H1 (cell line): ENCODE data around the gene SAT1. TPM values are rescaled to one million over a fixed set of nuclear protein-coding genes. Genes with fewer than 3 reads are reported as not detected.

ENCODE experiments used
- CTCF ChIA-PET: fragments of 300-600 bp; sonication (Branson Sonifier 250); formaldehyde crosslinking; loops from one replicate; lab custom pipeline; 2021; ENCODE audit not compliant: partially characterized antibody; lab: Charles Lee
- POLR2A ChIA-PET: fragments of 300-600 bp; sonication (Branson Sonifier 250); formaldehyde crosslinking; loops from one replicate; lab custom pipeline; 2021; ENCODE audit warnings: inconsistent platforms; ENCODE audit not compliant: partially characterized antibody; lab: Charles Lee
- DNase-seq, 2 experiments: peaks; one replicate each; pipeline versions ENCODE4 v3.0.0 to v3.0.0-alpha.2; 2010 to 2022; ENCODE audit warnings: low spot score in 2 of 2, low read depth in 1 of 2, mixed read lengths in 1 of 2
- FAIRE-seq: peaks from 2 replicates; lab custom pipeline; 2011; peaks lifted over from hg19 to GRCh38; lab: Jason Lieb, UNC
- H2AFZ ChIP-seq: 2 replicates; pipeline ENCODE4 v1.8.1; 2012; ENCODE audit warnings: low read length, inconsistent platforms
- H2AK5ac ChIP-seq: 2 replicates; pipeline ENCODE4 v1.6.1; 2013; ENCODE audit warnings: low read depth, low read length
- H2BK120ac ChIP-seq: replicated peaks from 2 replicates; pipeline ENCODE3; 2013; ENCODE audit warnings: low read depth, low read length, inconsistent platforms
- H2BK12ac ChIP-seq: 2 replicates; pipeline ENCODE4 v1.6.1; 2013; ENCODE audit warnings: low read depth, low read length
- H2BK15ac ChIP-seq: 2 replicates; pipeline ENCODE4 v1.6.1; 2013; ENCODE audit warnings: low read length
- H2BK20ac ChIP-seq: 2 replicates; pipeline ENCODE4 v1.6.1; 2013; ENCODE audit warnings: low read length
- H2BK5ac ChIP-seq: 2 replicates; pipeline ENCODE4 v1.6.1; 2013; ENCODE audit warnings: low read depth, low read length
- H3K14ac ChIP-seq: 2 replicates; pipeline ENCODE4 v1.6.1; 2013; ENCODE audit warnings: inconsistent platforms; ENCODE audit not compliant: insufficient read length
- H3K18ac ChIP-seq: 2 replicates; pipeline ENCODE4 v1.6.1; 2013; ENCODE audit warnings: low read length; ENCODE audit errors: extremely low read depth
- H3K23ac ChIP-seq: 2 replicates; pipeline ENCODE4 v1.6.1; 2013; ENCODE audit warnings: inconsistent platforms; ENCODE audit not compliant: insufficient read length
- H3K23me2 ChIP-seq: 2 replicates; pipeline ENCODE4 v1.6.1; 2013; ENCODE audit warnings: low read depth, low read length
- H3K27ac ChIP-seq: 2 replicates; pipeline ENCODE4 v1.6.1; 2011; ENCODE audit warnings: low read depth, low read length, inconsistent platforms
- H3K27me3 ChIP-seq, 4 experiments: replicated peaks in 1 of 4; 1 replicate in 1 of 4; 2 replicates in 3 of 4; pipeline versions ENCODE4 v1.6.1 to v1.8.1; 2011 to 2013; ENCODE audit warnings: low read length in 3 of 4, mild to moderate bottlenecking in 3 of 4, inconsistent platforms in 2 of 4, mixed read lengths in 2 of 4, moderate library complexity in 1 of 4; ENCODE audit not compliant: control insufficient read depth in 3 of 4, insufficient read depth in 3 of 4; ENCODE audit errors: extremely low read depth in 1 of 4
- H3K36me3 ChIP-seq, 4 experiments: 2 replicates each; pipeline versions ENCODE4 v1.6.1 to v1.8.1; 2011 to 2013; ENCODE audit warnings: mild to moderate bottlenecking in 4 of 4, low read length in 3 of 4, moderate library complexity in 2 of 4, control low read depth in 1 of 4, inconsistent platforms in 1 of 4; ENCODE audit not compliant: insufficient read depth in 4 of 4, control insufficient read depth in 2 of 4
- H3K4ac ChIP-seq: replicated peaks from 2 replicates; pipeline ENCODE3; 2013; ENCODE audit warnings: low read length, low read depth, mixed read lengths, inconsistent platforms; ENCODE audit not compliant: insufficient read length
- H3K4me1 ChIP-seq, 4 experiments: replicated peaks in 1 of 4; 1 replicate in 1 of 4; 2 replicates in 3 of 4; pipeline versions ENCODE4 v1.6.1 to v1.8.1; 2011 to 2013; ENCODE audit warnings: low read length in 3 of 4, inconsistent platforms in 2 of 4, mixed read lengths in 1 of 4; ENCODE audit not compliant: insufficient read depth in 4 of 4, control insufficient read depth in 3 of 4
- H3K4me2 ChIP-seq, 2 experiments: 2 replicates each; pipeline versions ENCODE4 v1.6.1 to v1.8.1; 2011 to 2013; ENCODE audit warnings: low read depth in 2 of 2, low read length in 2 of 2, control low read depth in 1 of 2, inconsistent platforms in 1 of 2, mild to moderate bottlenecking in 1 of 2; ENCODE audit not compliant: insufficient read depth in 1 of 2
- H3K4me3 ChIP-seq, 4 experiments: fragments of 200-600, 300-600 bp in 1 of 4; sonication (generic), shearing (Covaris generic), sonication (Bioruptor Twin) in 1 of 4; 2 replicates each; pipeline versions ENCODE4 v1.5.1 to v1.8.1; 2011 to 2016; ENCODE audit warnings: low read length in 4 of 4, low read depth in 3 of 4, control low read depth in 2 of 4, inconsistent platforms in 2 of 4, mild to moderate bottlenecking in 2 of 4, mixed read lengths in 1 of 4, moderate library complexity in 1 of 4; ENCODE audit not compliant: insufficient read depth in 2 of 4; ENCODE audit errors: extremely low read depth in 1 of 4
- H3K56ac ChIP-seq: replicated peaks from 2 replicates; pipeline ENCODE3; 2013; ENCODE audit warnings: low read depth, mild to moderate bottlenecking, mixed read lengths, low read length, inconsistent platforms; ENCODE audit not compliant: insufficient read length
- H3K79me1 ChIP-seq: 2 replicates; pipeline ENCODE4 v1.6.1; 2013; ENCODE audit warnings: low read depth, low read length, control low read depth
- H3K79me2 ChIP-seq, 2 experiments: 2 replicates each; pipeline versions ENCODE4 v1.6.1 to v1.8.1; 2012 to 2013; ENCODE audit warnings: low read length in 2 of 2, mild to moderate bottlenecking in 2 of 2, inconsistent platforms in 1 of 2; ENCODE audit not compliant: insufficient read depth in 2 of 2, control insufficient read depth in 1 of 2
- H3K9ac ChIP-seq, 4 experiments: replicated peaks in 1 of 4; 1 replicate in 1 of 4; 2 replicates in 3 of 4; pipeline versions ENCODE4 v1.6.1 to v1.8.1; 2011 to 2013; ENCODE audit warnings: low read depth in 3 of 4, low read length in 3 of 4, control low read depth in 2 of 4, mild to moderate bottlenecking in 2 of 4, moderate library complexity in 2 of 4, inconsistent platforms in 1 of 4; ENCODE audit errors: extremely low read depth in 1 of 4
- H3K9me3 ChIP-seq, 2 experiments: 2 replicates each; pipeline versions ENCODE4 v1.6.1 to v1.8.1; 2012 to 2013; ENCODE audit warnings: mild to moderate bottlenecking in 2 of 2, moderate library complexity in 2 of 2, control low read depth in 1 of 2, inconsistent platforms in 1 of 2, low read depth in 1 of 2, low read length in 1 of 2, mixed read lengths in 1 of 2; ENCODE audit not compliant: insufficient read depth in 2 of 2
- H4K20me1 ChIP-seq, 2 experiments: replicated peaks in 1 of 2; 2 replicates each; pipeline versions ENCODE3 to v1.8.1; 2011 to 2013; ENCODE audit warnings: inconsistent platforms in 2 of 2, low read length in 2 of 2, mild to moderate bottlenecking in 1 of 2; ENCODE audit not compliant: insufficient read depth in 2 of 2, control insufficient read depth in 1 of 2
- H4K5ac ChIP-seq: 2 replicates; pipeline ENCODE4 v1.6.1; 2013; ENCODE audit warnings: low read length, low read depth, mixed read lengths, inconsistent platforms; ENCODE audit not compliant: insufficient read length
- H4K8ac ChIP-seq: 2 replicates; pipeline ENCODE4 v1.8.0; 2013; ENCODE audit warnings: mild to moderate bottlenecking, moderate library complexity, low read length, inconsistent platforms; ENCODE audit not compliant: insufficient read depth; ENCODE audit errors: extremely low read depth
- H4K91ac ChIP-seq: replicated peaks from 2 replicates; pipeline ENCODE3; 2013; ENCODE audit warnings: low read length, mixed read lengths, inconsistent platforms; ENCODE audit not compliant: insufficient read length
- ATF2 ChIP-seq: IDR thresholded peaks from 2 replicates; pipeline ENCODE4 v1.6.1; 2012; ENCODE audit warnings: low read length, inconsistent platforms
- SP2 ChIP-seq: IDR thresholded peaks from 2 replicates; pipeline ENCODE4 v1.6.1; 2012; ENCODE audit warnings: mild to moderate bottlenecking, low read length, inconsistent platforms
- WGBS, 2 experiments: shearing (Covaris generic) in 1 of 2; methylation state at CpG; one replicate each; pipeline versions ENCODE4 v1.1.6 to v1.1.7; 2013 to 2015; ENCODE audit warnings: low lambda C conversion rate in 2 of 2, mixed read lengths in 2 of 2, inconsistent platforms in 1 of 2, low coverage in 1 of 2, missing lambda C conversion rate in 1 of 2; ENCODE audit not compliant: insufficient replicate concordance in 2 of 2, insufficient coverage in 1 of 2, insufficient read length in 1 of 2; ENCODE audit errors: extremely low coverage in 1 of 2, missing lambda C conversion rate in 1 of 2; 5-methylcytosine and 5-hydroxymethylcytosine counted together
- polyA plus RNA-seq, 7 experiments: library from polyadenylated mRNA; depleted of rRNA in 3 of 7; stranded (reverse) in 5 of 7; unstranded in 2 of 7; fragments of >200 nt in 5 of 7; fragments of 200-250 nt in 2 of 7; gene quantifications; 1 replicate in 5 of 7; 2 replicates in 1 of 7; 4 replicates in 1 of 7; pipeline versions ENCODE4 v1.2.1 to v1.2.3, GENCODE V29; 2011 to 2013; ENCODE audit warnings: missing spikeins in 2 of 7, mixed read lengths in 2 of 7
- total RNA-seq: library from RNA; stranded (reverse); fragmentation: NEBNext Ultra II Directional; extraction: Animal tissue kit (Norgen Biotek cat#: 25700); gene quantifications from 2 replicates; pipeline ENCODE4 v1.2.1, GENCODE V29; 2021

Gene SAT1
- total and polyA plus RNA-seq, 2 of the 8 experiments (the other 6 are each of a cell fraction or from before 2014, with no cell fraction given) = 29.2 to 36.8 TPM

GRCh38 chrX:23821847-23822246 lies 38.9 kb downstream of the SAT1 start:
- CTCF ChIA-PET = interaction anchor here (1.1 kb wide), 1 partner anchor 16 kb away, joined by 4 read pairs; no protein-coding TSS in a partner anchor
- no peak overlapping the region for H4K8ac ChIP-seq
- no peak overlapping the region for H2BK5ac ChIP-seq

More at GRCh38 chrX:23821847-23822246, 38.9 kb downstream of the SAT1 start:
- no peak overlapping the region for H4K5ac ChIP-seq
- H2BK12ac ChIP-seq = no peak overlapping the region
- POLR2A ChIA-PET = interaction anchor here (1.5 kb wide), 1 partner anchor 39 kb away, joined by 4 read pairs; the partner anchor contains the start of gene SAT1
- H3K4me2 ChIP-seq = no peak overlapping the region
- H2BK20ac ChIP-seq = no peak overlapping the region
- DNase-seq = no peak
- no peaks in the 10 kb centered on the region for H3K79me2 ChIP-seq
- no peaks in the 10 kb centered on the region for H3K79me1 ChIP-seq
- no peak overlapping the region for H3K4ac ChIP-seq
- H2BK15ac ChIP-seq = no peak overlapping the region
- FAIRE-seq = no peak
- H3K23ac ChIP-seq = no peak overlapping the region
- H2AFZ ChIP-seq = no peak overlapping the region
- no peaks in the 10 kb centered on the region for H3K23me2 ChIP-seq
- no peaks in the 10 kb centered on the region for H3K27me3 ChIP-seq
- no peaks in the 10 kb centered on the region for H3K9me3 ChIP-seq
- 89% methylated on average over 2 of the region's 2 CpGs; no CpG with 5 or more reads in 1 of the 2 experiments for whole genome bisulfite sequencing, 2 experiments
- H3K18ac ChIP-seq = no peak overlapping the region
- no peaks in the 10 kb centered on the region for H3K36me3 ChIP-seq
- H3K56ac ChIP-seq = no peak overlapping the region
- H4K91ac ChIP-seq = no peak overlapping the region
- TF ChIP-seq SP2 = no peak
- TF ChIP-seq ATF2 = no peak
- no peak overlapping the region for H2AK5ac ChIP-seq
- no peaks in the 10 kb centered on the region for H4K20me1 ChIP-seq
- H3K27ac ChIP-seq = no peak overlapping the region
- H2BK120ac ChIP-seq = no peak overlapping the region
- no peak overlapping the region for H3K9ac ChIP-seq
- no peak overlapping the region for H3K4me3 ChIP-seq
- no peak overlapping the region for H3K14ac ChIP-seq
- no peaks in the 10 kb centered on the region for H3K4me1 ChIP-seq
